ENCODE results near the gene ZNF93. TPM values are rescaled to one million over a fixed set of nuclear protein-coding genes. Genes with fewer than 3 reads are reported as not detected.

Gene ZNF93
- total and polyA plus RNA-seq, 2 of the 13 experiments (the other 11 are each of a cell fraction or from before 2014, with no cell fraction given): 0.49 to 0.66 TPM

GRCh38 chr19:19943848-19944582 lies 43.3 kb downstream of the ZNF93 start:
- POLR2A ChIA-PET: no interaction called here
- Histone ChIP-seq H3K4me2 (ENCODE audit: low read depth, low read length) (no peak overlapping the region), H3K9ac (ENCODE audit: insufficient read depth, low read depth, low read length) (no peak overlapping the region), H4K20me1 (ENCODE audit: insufficient read depth, low read length) (no peaks in the 10 kb centered on the region), H3K4me3 (replicated peaks in 1 of 3; ENCODE audit: insufficient read depth in 1 of 3, low read depth in 2 of 3, low read length in 3 of 3) (no peak overlapping the region), H3K4me1 (ENCODE audit: insufficient read depth, low read length) (no peaks in the 10 kb centered on the region), H3K27ac (ENCODE audit: extremely low read length, insufficient read depth, low read length) (no peak overlapping the region), H3K9me3 (ENCODE audit: low read length) (peaks cover 59% of the 10 kb centered on the region), H2AFZ (ENCODE audit: low read length) (no peak overlapping the region), H3K36me3 (replicated peaks in 1 of 2; ENCODE audit: control insufficient read depth in 1 of 2, insufficient read depth in 2 of 2, low read length in 2 of 2) (no peaks in the 10 kb centered on the region), H3K27me3 (ENCODE audit: control insufficient read depth in 1 of 2, insufficient read depth in 2 of 2, low read length in 2 of 2) (no peaks in the 10 kb centered on the region), H3K79me2 (ENCODE audit: insufficient read depth, low read length) (no peaks in the 10 kb centered on the region)
- no peak for FAIRE-seq
- DNase-seq (ENCODE audit: low spot score): no peak
- TF ChIP-seq RNF219 (CRISPR knock-in tag; IDR thresholded peaks at IDR 0.05) (no peak), MXD4 (CRISPR knock-in tag; IDR thresholded peaks at IDR 0.05) (no peak), MIER2 (CRISPR knock-in tag; IDR thresholded peaks at IDR 0.05) (no peak), TCF7 (IDR thresholded peaks at IDR 0.05; ENCODE audit: low read depth) (no peak), ZNF816 (CRISPR knock-in tag; IDR thresholded peaks at IDR 0.05; ENCODE audit: borderline replicate concordance) (no peak), MAFF (IDR thresholded peaks at IDR 0.05; ENCODE audit: low read depth, low read length) (no peak), ZFP41 (CRISPR knock-in tag; IDR thresholded peaks at IDR 0.05; ENCODE audit: borderline replicate concordance) (no peak), MAFK (conservative IDR thresholded peaks at IDR 0.05 in 1 of 2, IDR thresholded peaks at IDR 0.05 in 1 of 2; ENCODE audit: low read length in 2 of 2) (no peak), ZBTB38 (CRISPR knock-in tag; IDR thresholded peaks at IDR 0.05) (no peak), ATF5 (CRISPR knock-in tag; IDR thresholded peaks at IDR 0.05; ENCODE audit: low read depth) (no peak), ZSCAN9 (CRISPR knock-in tag; IDR thresholded peaks at IDR 0.05; ENCODE audit: borderline replicate concordance) (no peak), TMF1 (CRISPR knock-in tag; IDR thresholded peaks at IDR 0.05; ENCODE audit: low read depth) (no peak), NR1H2 (CRISPR knock-in tag; IDR thresholded peaks at IDR 0.05; ENCODE audit: borderline replicate concordance, low read depth) (no peak), ZC3H4 (CRISPR knock-in tag; IDR thresholded peaks at IDR 0.05; ENCODE audit: borderline replicate concordance) (no peak), KLF9 (CRISPR knock-in tag; IDR thresholded peaks at IDR 0.05; ENCODE audit: low read depth) (no peak), ZNF563 (CRISPR knock-in tag; IDR thresholded peaks at IDR 0.05) (no peak), SP4 (CRISPR knock-in tag; IDR thresholded peaks at IDR 0.05) (no peak)
- in situ Hi-C loops (cut with HindIII; ENCODE audit: extremely low pct_ligation_motif_present, low pct_unique_long_range_greater_than_20kb): no loop called here
- CTCF ChIA-PET (ENCODE audit: low intra/inter-chr PET ratio, low total read pairs): no interaction called here
- ATAC-seq: no peak
- 33% methylated on average over 8 of the region's 8 CpGs for WGBS (ENCODE audit: low lambda C conversion rate)
- no TSS peak for BruUV-seq (replicated peaks)
- intact Hi-C loops (cut with micrococcal nuclease; ENCODE audit: unreplicated experiment): no loop called here

All from HepG2 (cell line).